ENCODE data around the gene TMC4.
A peak's percentile ranks its signal among the peaks of the same experiment; 100 is the strongest.
"Not testable (repeated sequence)": the region's sequence is repeated elsewhere in the genome, so short reads cannot be mapped to it uniquely, and the experiment has no call there.

The TMC4 gene

DNA sequence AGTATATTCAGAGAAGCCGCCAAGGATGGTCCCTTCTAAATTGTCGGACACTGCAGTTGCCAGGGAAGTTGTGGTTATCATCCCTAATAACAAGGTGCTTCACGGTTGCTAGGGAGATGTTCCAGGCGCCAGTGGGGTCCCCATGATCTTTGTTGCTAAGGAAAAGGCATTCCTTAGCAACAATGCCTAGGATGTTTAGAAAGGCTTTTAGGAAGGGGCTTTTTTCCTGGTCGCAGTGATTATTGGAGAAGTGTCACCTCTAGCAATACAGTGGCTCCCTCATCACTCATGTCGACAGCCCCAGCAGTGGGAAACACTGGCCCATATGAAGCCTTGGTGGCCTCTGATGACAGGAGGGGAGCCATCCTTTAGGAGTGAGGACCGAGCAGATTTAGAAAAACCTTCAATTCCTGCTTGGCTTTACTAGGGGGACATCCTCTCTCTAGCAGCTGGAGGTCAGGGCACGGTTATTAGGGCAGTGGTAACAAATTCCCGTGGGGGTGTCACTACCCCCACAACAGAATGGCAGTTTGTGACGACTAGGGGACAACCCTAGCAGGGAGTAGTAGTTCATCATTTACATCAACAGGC lies 6.4 kb upstream of the TMC4 start:
- Mint-ChIP-seq H3K4me3 (no peak overlapping the region), H3K9me3 (no peaks in the 10 kb centered on the region), H3K27me3 (no peaks in the 10 kb centered on the region), H3K36me3 (peaks cover 29 to 59% of the 10 kb centered on the region in 2 donors), H3K4me1 (peaks cover 2 to 18% of the 10 kb centered on the region in 2 donors), H3K27ac (peak overlapping the region; percentile 54)
- no peak for ATAC-seq (replicated peaks)
- no peak for DNase-seq

- H3K27me3 Mint-ChIP-seq: no peaks in the 10 kb centered on the region
- no peak for DNase-seq
These were observed 5.8 kb upstream of the TMC4 start for GRCh38 chr19:54178581-54179261.

GRCh38 chr19:54173951-54174834 lies 1.2 kb upstream of the TMC4 start:
- peaks cover 13 to 35% of the 10 kb centered on the region in 2 donors for H3K4me1 Mint-ChIP-seq
- ATAC-seq (replicated peaks) (no peak), DNase-seq (no peak)
- peaks cover 15 to 30% of the 10 kb centered on the region in 2 donors for H3K36me3 Mint-ChIP-seq
- no peak overlapping the region for H3K4me3 Mint-ChIP-seq
- no peaks in the 10 kb centered on the region for H3K27me3 Mint-ChIP-seq
- H3K9me3 Mint-ChIP-seq: no peaks in the 10 kb centered on the region
- no peak overlapping the region for H3K27ac Mint-ChIP-seq

More at GRCh38 chr19:54178581-54179261, 5.8 kb upstream of the TMC4 start:
- H3K4me3 Mint-ChIP-seq: no peak overlapping the region
- H3K36me3 Mint-ChIP-seq: peaks cover 25 to 52% of the 10 kb centered on the region in 2 donors
- no peak overlapping the region for H3K27ac Mint-ChIP-seq
- peak; percentile 88 to 94 for ATAC-seq (replicated peaks)
- no peaks in the 10 kb centered on the region for H3K9me3 Mint-ChIP-seq
- peaks cover 4 to 24% of the 10 kb centered on the region in 2 donors for H3K4me1 Mint-ChIP-seq

GRCh38 chr19:54173359-54173699 lies 369 bp upstream of the TMC4 start:
- peaks cover 9 to 23% of the 10 kb centered on the region in 2 donors for H3K36me3 Mint-ChIP-seq
- H3K4me1 Mint-ChIP-seq: peaks cover 14 to 38% of the 10 kb centered on the region in 2 donors
- ATAC-seq (replicated peaks): peak in 1 of 2 donors; percentile 2
- no peak overlapping the region for H3K27ac Mint-ChIP-seq
- no peak overlapping the region for H3K4me3 Mint-ChIP-seq
- DNase-seq: no peak
- no peaks in the 10 kb centered on the region for H3K9me3 Mint-ChIP-seq
- no peaks in the 10 kb centered on the region for H3K27me3 Mint-ChIP-seq

DNA sequence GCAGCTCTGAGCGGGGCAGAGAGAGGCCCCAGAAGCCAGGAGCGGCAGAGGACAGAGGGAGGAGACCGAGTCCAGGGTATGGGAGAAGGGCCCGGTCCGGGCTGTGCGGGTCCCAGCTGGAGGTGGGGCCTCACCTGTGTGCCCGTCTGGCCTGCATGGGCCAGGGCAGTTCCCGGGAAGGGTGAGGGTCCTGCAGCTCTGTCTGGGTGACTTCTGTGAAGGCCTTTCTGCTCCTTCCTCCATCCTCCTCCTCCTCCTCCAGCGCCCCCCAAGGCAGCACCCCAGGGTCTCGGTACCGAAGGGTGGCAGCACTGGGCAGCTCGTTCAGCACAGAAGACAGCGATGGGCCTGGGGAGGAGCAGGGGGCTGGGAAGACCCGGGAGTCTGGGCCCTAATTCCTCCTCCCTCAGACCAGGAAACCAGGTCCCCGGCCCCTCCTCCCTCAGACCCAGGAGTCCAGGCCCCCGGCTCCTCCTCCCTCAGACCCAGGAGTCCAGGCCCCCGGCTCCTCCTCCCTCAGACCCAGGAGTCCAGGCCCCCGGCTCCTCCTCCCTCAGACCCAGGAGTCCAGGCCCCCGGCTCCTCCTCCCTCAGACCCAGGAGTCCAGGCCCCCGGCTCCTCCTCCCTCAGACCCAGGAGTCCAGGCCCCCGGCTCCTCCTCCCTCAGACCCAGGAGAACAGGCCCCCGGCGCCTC lies 1.1 kb downstream of the TMC4 start:
- H3K4me1 Mint-ChIP-seq: peaks cover 18 to 43% of the 10 kb centered on the region in 2 donors

GRCh38 chr19:54169149-54169740 lies 3.7 kb downstream of the TMC4 start:
- DNase-seq (no peak), ATAC-seq (replicated peaks) (no peak)
- peaks cover 24 to 39% of the 10 kb centered on the region in 2 donors for H3K4me1 Mint-ChIP-seq
- H3K27me3 Mint-ChIP-seq: peaks cover 18 to 29% of the 10 kb centered on the region in 2 donors
- H3K9me3 Mint-ChIP-seq: no peaks in the 10 kb centered on the region
- peaks cover 0 to 1% of the 10 kb centered on the region in 2 donors for H3K36me3 Mint-ChIP-seq
- H3K4me3 Mint-ChIP-seq: no peak overlapping the region
- H3K27ac Mint-ChIP-seq: no peak overlapping the region

More for the DNA sequence above, 1.1 kb downstream of the TMC4 start:
- H3K27ac Mint-ChIP-seq: peak overlapping the region; percentile 3
- H3K27me3 Mint-ChIP-seq; H3K9me3 Mint-ChIP-seq; H3K4me3 Mint-ChIP-seq; DNase-seq; ATAC-seq (replicated peaks): not testable (repeated sequence)
- H3K36me3 Mint-ChIP-seq: peaks cover 8 to 18% of the 10 kb centered on the region in 2 donors

GRCh38 chr19:54168174-54168917 lies 4.6 kb downstream of the TMC4 start:
- peak overlapping the region; percentile 67 for H3K27ac Mint-ChIP-seq

GRCh38 chr19:54165222-54165621 lies 7.7 kb downstream of the TMC4 start:
- H3K27me3 Mint-ChIP-seq: peaks cover 27 to 39% of the 10 kb centered on the region in 2 donors
- no peaks in the 10 kb centered on the region for H3K36me3 Mint-ChIP-seq
- no peak for DNase-seq
- H3K27ac Mint-ChIP-seq: no peak overlapping the region
- H3K9me3 Mint-ChIP-seq: no peaks in the 10 kb centered on the region
- H3K4me3 Mint-ChIP-seq: no peak overlapping the region
- peaks cover 30 to 49% of the 10 kb centered on the region in 2 donors for H3K4me1 Mint-ChIP-seq
- ATAC-seq (replicated peaks): no peak

More at GRCh38 chr19:54168174-54168917, 4.6 kb downstream of the TMC4 start:
- Mint-ChIP-seq H3K9me3 (no peaks in the 10 kb centered on the region), H3K27me3 (peaks cover 20 to 33% of the 10 kb centered on the region in 2 donors), H3K36me3 (no peaks in the 10 kb centered on the region), H3K4me3 (no peak overlapping the region), H3K4me1 (peaks cover 20 to 33% of the 10 kb centered on the region in 2 donors)
- ATAC-seq (replicated peaks) (peak; percentile 93), DNase-seq (peak; percentile 80)

- Mint-ChIP-seq H3K4me3 (peak overlapping the region; percentile 43 to 50), H3K9me3 (no peaks in the 10 kb centered on the region), H3K4me1 (peaks cover 33 to 51% of the 10 kb centered on the region in 2 donors), H3K27ac (no peak overlapping the region), H3K27me3 (peaks cover 27 to 39% of the 10 kb centered on the region in 2 donors), H3K36me3 (peaks cover 0 to 1% of the 10 kb centered on the region in 2 donors)
- peak; percentile 31 for DNase-seq
- ATAC-seq (replicated peaks): no peak
These were observed 8.4 kb downstream of the TMC4 start for GRCh38 chr19:54164369-54165068.

- peaks cover 36 to 49% of the 10 kb centered on the region in 2 donors for H3K4me1 Mint-ChIP-seq
- H3K36me3 Mint-ChIP-seq: peaks cover 0 to 7% of the 10 kb centered on the region in 2 donors
- DNase-seq: no peak
- H3K4me3 Mint-ChIP-seq: peak overlapping the region; percentile 85 to 86
- H3K9me3 Mint-ChIP-seq: no peaks in the 10 kb centered on the region
- peak overlapping the region; percentile 81 for H3K27ac Mint-ChIP-seq
- no peak for ATAC-seq (replicated peaks)
- peaks cover 27 to 39% of the 10 kb centered on the region in 2 donors for H3K27me3 Mint-ChIP-seq
These were observed 10.1 kb downstream of the TMC4 start for GRCh38 chr19:54162884-54163283.

DNA sequence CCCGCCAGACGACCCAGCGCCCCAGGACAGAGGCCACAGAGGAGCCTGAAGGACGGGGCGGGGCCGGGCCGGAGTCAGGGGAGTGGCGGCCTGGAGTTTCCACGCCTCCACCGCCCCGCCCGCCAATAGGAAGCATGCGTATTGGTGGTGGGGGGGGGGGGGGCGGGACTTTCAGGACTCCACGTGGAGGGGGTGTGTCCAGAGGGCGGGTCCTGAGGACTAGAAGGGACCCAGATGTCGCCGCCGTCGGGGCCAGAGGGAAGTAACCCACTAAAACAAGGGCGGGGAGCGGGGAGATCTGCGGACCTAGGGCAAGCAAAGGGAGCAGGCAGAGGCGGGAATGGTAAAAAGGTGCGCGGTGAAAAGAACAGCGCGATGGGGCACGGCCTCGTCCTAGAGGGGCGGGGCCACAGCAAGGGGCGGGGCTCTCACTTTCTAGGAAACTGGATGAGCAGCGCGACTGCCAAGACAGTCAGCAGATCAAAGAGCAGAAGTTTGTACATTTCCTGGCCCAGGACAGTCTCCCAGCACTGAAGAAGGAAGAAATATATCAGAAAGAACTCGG lies 10.6 kb downstream of the TMC4 start:
- peak overlapping the region; percentile 85 to 86 for H3K4me3 Mint-ChIP-seq
- peaks cover 0 to 7% of the 10 kb centered on the region in 2 donors for H3K36me3 Mint-ChIP-seq
- peaks cover 27 to 39% of the 10 kb centered on the region in 2 donors for H3K27me3 Mint-ChIP-seq
- no peaks in the 10 kb centered on the region for H3K9me3 Mint-ChIP-seq
- ATAC-seq (replicated peaks) (peak; percentile 22 to 38), DNase-seq (peak; percentile 70)
- H3K4me1 Mint-ChIP-seq: peaks cover 36 to 50% of the 10 kb centered on the region in 2 donors
- peak overlapping the region; percentile 28 for H3K27ac Mint-ChIP-seq

- no peaks in the 10 kb centered on the region for H3K9me3 Mint-ChIP-seq
- DNase-seq (no peak), ATAC-seq (replicated peaks) (no peak)
- peaks cover 7 to 14% of the 10 kb centered on the region in 2 donors for H3K36me3 Mint-ChIP-seq
- H3K27ac Mint-ChIP-seq: peak overlapping the region; percentile 100
- peaks cover 42 to 55% of the 10 kb centered on the region in 2 donors for H3K4me1 Mint-ChIP-seq
- H3K27me3 Mint-ChIP-seq: peaks cover 25 to 27% of the 10 kb centered on the region in 2 donors
- peak overlapping the region; percentile 89 to 95 for H3K4me3 Mint-ChIP-seq
These were observed 12.1 kb downstream of the TMC4 start for GRCh38 chr19:54160854-54161253.

Data from stimulated activated naive B cell treated with anti-CD40 and anti-IgM and Interleukin-4, amounts not matched to agents 10 μg/mL and 1 μg/mL and 100 μg/mL, for 72 hours (primary cell).